Right renal cortex interstitium (tissue), 3 donors: ENCODE data around the gene HNRNPA1. TPM values are rescaled to one million over a fixed set of nuclear protein-coding genes. Genes with fewer than 3 reads are reported as not detected.
A peak's percentile ranks its signal among the peaks of the same experiment; 100 is the strongest.
"Not testable (repeated sequence)": the region's sequence is repeated elsewhere in the genome, so short reads cannot be mapped to it uniquely, and the experiment has no call there.

Experiments
- DNase-seq, 3 donors: peaks; one replicate each; pipeline ENCODE4 v3.0.0-alpha.2; 2013; ENCODE audit warnings: low read depth in 3 of 3, low spot score in 2 of 3
- polyA plus RNA-seq, 3 donors: library from polyadenylated mRNA; unstranded; fragments of 120-200 nt; gene quantifications; one replicate each; pipeline ENCODE4 v1.2.1, GENCODE V29; 2013; ENCODE audit not compliant: insufficient read length in 3 of 3

Gene HNRNPA1
- polyA plus RNA-seq, result 1,000 to 10,000 TPM; 3,483 to 4,465 (median 3,605) TPM

- peak; percentile 95 to 100 (median 99) for DNase-seq
Observed at GRCh38 chr12:54280468-54281260, at the start of gene HNRNPA1. Gene HNRNPA1 (plus strand): TSS chr12:54280726. CDS start chr12:54280808, 82 bp downstream.

GRCh38 chr12:54231269-54231668, 49.3 kb upstream of the HNRNPA1 start:
- DNase-seq, result not testable (repeated sequence)

- no peak for DNase-seq
Observed at GRCh38 chr12:54232790-54233189, 47.7 kb upstream of the HNRNPA1 start.

- no peak for DNase-seq
Observed at GRCh38 chr12:54238531-54238930, 42.0 kb upstream of the HNRNPA1 start.

GRCh38 chr12:54239620-54240019, 40.9 kb upstream of the HNRNPA1 start:
- DNase-seq, result no peak

- DNase-seq, result no peak
Observed at GRCh38 chr12:54240129-54240528, 40.4 kb upstream of the HNRNPA1 start.

GRCh38 chr12:54240971-54241588, 39.4 kb upstream of the HNRNPA1 start:
- DNase-seq, result no peak

GRCh38 chr12:54246011-54246641, 34.4 kb upstream of the HNRNPA1 start:
- DNase-seq, result no peak

- no peak for DNase-seq
Observed at GRCh38 chr12:54249489-54249888, 31.0 kb upstream of the HNRNPA1 start.

- no peak for DNase-seq
Observed at GRCh38 chr12:54251667-54252284, 28.8 kb upstream of the HNRNPA1 start.

- DNase-seq, result no peak
Observed at GRCh38 chr12:54253240-54253639, 27.3 kb upstream of the HNRNPA1 start.

- DNase-seq, result no peak
Observed at GRCh38 chr12:54257332-54257731, 23.2 kb upstream of the HNRNPA1 start.

GRCh38 chr12:54258201-54258681, 22.3 kb upstream of the HNRNPA1 start:
- DNase-seq, result no peak

- DNase-seq, result peak; percentile 82 to 85 (median 84)
Observed at GRCh38 chr12:54259194-54260011, 21.1 kb upstream of the HNRNPA1 start.

- no peak for DNase-seq
Observed at GRCh38 chr12:54261815-54262402, 18.6 kb upstream of the HNRNPA1 start.

- DNase-seq, result peak in 1 of 3 donors; percentile 50
Observed at GRCh38 chr12:54262403-54262925, 18.1 kb upstream of the HNRNPA1 start.

- DNase-seq, result no peak
Observed at GRCh38 chr12:54265364-54265812, 15.1 kb upstream of the HNRNPA1 start.

- DNase-seq, result no peak
Observed at GRCh38 chr12:54266852-54267251, 13.7 kb upstream of the HNRNPA1 start.

GRCh38 chr12:54270345-54270744, 10.2 kb upstream of the HNRNPA1 start:
- DNase-seq, result no peak
